HT-29 (cell line): ENCODE results near the gene MAP3K2. TPM values are rescaled to one million over a fixed set of nuclear protein-coding genes. Genes with fewer than 3 reads are reported as not detected.

Experiments
- DNase-seq: peaks from one replicate; pipeline ENCODE4 v3.0.0-alpha.2; 2015; ENCODE audit warnings: low spot score
- total RNA-seq: library from RNA; depleted of rRNA; stranded (reverse); fragments of >200 nt; shearing (Covaris generic); gene quantifications from 2 replicates; pipeline ENCODE4 v1.2.3, GENCODE V29; 2014

MAP3K2 gene
- total RNA-seq, 1 experiment from 2014 or later = 52.8 TPM

DNA sequence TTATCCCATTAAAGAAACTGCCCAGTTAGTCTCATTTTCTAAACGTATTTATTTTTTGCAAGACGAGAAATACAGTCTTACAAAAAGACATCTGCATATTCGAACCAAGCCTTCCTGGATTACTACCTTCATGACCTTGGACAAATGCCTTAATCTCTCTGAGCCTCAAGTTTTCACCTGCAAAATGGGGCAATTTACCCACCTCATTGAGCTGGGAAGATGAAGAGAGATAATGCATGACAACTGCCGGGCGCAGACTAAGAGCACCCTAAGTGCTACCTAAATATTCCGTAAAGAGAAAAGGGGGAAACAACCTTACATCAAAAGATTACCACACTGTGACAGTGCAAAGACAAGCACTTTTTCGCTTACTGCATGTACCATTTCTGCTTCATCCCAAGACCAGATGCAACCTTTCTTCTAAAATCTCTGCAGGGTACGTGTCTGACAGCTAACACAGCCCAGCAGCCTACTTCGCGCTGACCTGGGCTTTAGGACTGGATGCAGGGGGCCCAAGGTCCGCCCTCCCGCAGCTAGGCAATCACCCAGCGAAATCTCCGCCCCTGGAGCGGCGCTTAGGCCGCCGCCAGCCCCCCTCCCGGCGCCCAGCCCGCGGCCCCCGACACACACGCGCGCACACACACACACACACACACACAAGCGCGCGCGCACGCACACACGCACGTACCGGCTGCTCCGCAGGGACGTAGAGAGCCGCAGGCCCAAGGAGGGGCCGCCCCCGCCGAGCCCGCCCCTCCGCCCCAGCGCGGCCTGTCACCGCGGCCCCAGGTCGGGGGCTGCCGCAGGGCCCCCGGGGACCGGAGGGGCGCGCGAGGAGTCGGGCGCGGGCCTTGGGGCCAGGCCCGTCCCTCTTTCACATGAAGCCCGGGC is 766 bp downstream of the MAP3K2 start:
- peak; percentile 79 for DNase-seq

DNA sequence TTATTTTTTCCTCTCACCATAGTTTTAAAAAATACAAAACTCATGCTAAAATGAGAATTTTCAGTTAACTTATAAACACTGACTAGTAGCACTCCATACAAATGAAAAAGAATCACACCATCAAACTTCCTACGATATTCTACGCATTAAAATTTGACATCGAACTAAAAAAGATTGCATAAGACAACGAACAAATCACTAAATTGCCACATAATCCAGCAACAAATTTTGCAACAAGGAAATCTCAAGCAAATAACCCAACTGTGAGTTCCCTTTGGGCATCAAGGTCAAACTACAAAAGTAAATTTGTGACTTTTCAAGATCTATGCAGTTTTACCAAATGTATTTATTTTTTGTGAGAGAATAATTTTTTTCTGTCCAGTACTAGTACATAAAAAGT is 1.5 kb downstream of the MAP3K2 start:
- no peak for DNase-seq

DNA sequence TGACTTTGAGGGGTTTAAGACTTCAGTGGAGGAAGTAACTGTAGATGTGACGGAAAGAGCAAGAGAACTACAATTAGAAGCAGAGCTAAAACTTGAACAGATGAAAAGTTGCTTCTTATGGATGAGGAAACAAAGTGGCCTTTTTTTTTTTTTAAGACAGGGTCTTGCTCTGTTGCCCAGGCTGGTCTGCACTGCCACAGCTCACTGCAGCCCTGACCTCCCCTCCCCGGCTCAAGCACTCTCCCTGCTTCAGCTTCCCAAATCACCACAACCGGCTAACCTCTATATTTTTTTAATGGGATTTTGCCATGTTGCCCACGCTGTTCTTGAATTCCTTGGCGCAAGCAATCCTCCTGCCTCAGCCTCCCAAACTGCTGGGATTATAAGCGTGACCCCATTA is 3.2 kb downstream of the MAP3K2 start:
- DNase-seq = no peak

DNA sequence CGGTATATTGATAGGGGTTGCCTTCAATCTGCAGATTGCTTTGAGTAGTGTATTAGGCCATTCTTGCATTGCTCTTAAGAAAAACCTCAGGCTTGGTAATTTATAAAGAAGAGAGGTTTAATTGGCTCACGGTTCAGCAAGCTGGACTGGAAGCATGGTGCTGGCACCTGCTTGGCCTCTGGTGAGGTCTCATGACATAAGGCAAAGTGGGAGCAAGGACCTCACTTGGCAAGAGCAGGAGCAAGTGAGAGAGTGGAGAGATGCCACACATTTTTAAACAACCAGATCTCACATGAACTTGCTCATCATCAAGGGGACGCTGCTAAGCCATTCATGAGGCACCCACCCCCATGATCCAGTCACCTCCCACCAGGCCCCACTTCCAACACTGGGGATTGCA is 4.9 kb downstream of the MAP3K2 start:
- no peak for DNase-seq

DNA sequence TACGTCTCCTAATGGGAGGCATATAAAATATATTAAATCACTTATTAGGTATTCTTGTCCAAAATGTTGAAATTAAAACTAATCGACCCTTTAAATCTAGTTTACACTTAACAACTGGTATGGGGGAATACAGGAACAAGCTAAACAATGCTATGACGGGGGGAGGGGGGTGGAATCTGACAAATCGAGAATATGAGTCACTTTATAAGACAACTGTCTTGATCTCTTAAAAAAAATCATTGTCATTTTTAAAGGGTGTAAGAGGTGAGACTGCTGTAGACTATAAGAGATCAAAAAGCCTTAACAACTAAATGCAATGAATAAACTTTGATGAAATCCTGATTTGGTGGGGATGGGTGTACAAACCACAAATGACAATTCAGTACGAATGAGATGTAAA is 6.0 kb downstream of the MAP3K2 start:
- DNase-seq = no peak

DNA sequence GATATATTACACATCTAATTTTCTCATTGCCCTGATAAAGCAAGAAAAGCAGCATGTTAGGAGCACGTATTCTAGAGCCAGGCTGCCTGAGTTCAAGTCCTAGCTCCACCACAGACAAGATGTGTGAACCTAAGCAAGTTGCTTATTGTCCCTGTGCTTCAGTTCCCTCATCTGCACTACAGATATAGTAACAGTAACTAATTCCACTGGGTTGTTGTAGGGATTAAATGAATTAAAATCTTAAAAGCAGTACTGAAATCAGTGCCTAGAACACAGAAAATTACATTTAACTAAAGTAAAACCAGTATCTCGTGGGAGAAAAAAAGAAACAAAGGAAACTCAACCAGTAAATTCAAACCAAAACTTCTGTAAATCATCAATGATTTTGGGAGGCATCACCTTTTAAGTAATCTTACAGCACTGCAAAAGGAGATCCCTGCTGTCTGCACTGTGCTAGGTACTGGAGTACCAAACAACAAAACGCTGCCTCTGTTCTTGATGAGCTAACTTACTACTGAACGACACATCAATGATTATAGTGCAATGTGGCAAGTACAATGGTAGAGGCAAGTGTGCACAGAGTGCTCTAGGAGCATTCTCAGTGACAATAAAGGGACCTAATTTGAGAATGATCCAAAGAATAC is 7.9 kb downstream of the MAP3K2 start:
- no peak for DNase-seq

DNA sequence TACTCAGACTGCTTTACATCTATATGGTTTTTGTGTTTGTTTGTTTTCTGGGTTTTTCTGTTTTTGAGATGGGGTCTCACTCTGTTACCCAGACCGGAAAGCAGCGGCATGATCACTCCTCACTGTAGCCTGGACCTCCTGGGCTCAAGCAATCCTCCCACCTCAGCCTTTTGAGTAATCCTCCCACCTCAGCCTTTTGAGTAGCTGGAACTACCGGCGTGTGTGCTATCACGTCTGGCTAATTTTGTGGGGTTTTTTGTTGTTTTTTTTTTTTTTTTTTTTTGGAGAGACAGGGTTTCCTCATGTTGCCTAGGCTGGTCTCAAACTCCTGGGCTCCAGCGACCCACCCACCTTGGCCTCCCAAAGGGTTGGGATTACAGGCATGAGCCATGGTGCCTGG is 9.1 kb downstream of the MAP3K2 start:
- no peak for DNase-seq

DNA sequence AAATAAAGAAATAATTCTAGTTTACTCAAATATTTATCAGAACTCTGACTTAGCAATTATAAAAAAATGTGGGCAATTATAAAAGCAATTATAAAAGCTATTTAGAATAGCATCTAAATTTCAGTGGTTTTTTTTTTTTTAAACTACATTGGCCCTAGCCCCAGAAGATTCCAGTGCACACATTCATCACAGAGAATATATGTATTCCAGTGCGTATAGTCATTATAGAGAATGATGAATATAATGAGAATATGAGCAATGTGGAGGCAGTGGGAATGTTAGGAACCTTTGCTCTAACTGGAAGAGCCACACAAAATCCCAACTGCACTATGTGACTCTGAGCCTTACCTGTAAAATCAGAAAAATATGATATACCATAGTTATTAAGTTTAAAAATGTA is 10.5 kb downstream of the MAP3K2 start:
- DNase-seq = no peak

DNA sequence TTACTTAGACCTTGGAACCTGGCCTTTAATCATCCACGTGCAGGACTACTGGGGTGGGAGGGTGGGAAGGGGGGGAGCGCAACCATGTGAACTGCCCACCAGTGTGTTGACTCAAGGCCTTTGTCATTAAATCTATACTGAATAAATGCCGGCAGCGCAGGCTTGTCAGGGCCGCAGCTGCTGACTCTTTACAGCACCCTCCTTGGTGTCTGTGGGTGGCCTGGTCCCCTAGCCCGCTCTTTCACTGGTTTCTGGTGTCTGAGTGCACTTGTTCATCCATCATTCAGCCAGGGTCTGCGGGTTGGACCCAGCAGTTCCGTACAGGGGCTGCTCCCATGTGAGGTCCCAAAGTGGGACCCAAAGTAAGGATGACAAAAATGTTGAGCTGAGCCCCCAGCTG is 11.5 kb downstream of the MAP3K2 start:
- DNase-seq = no peak

DNA sequence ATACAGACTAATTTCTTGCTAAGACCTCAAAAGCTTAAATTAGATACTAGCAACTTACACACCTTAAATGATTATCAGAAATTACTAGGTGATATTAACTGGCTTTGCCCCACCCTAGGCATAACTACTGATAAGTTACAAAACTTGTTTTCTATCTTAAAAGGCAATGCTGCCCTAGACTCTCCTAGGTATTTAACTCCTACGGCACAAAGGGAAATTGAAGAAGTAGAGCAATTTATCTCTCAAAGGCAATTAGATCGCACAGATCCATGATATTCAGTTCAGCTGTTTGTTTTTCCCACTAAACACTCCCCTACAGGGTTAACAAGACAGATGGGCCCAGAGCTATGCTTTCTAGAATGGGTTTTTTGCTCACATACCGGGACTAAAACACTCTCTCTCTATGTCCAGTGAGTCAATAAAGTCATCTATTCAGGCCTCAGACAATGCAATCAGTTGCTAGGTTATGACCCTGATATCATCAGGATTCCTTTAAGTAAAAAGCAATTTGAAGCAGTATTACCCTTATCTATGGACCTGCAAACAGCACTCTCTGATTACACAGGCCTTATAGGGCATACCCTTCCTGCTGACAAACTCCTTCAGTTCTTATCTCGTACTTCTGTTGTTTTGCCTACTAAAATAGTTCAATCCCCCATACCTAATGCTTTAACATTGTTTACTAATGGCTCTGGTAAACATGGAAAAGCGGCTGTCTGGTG is 14.3 kb downstream of the MAP3K2 start:
- no peak for DNase-seq

DNA sequence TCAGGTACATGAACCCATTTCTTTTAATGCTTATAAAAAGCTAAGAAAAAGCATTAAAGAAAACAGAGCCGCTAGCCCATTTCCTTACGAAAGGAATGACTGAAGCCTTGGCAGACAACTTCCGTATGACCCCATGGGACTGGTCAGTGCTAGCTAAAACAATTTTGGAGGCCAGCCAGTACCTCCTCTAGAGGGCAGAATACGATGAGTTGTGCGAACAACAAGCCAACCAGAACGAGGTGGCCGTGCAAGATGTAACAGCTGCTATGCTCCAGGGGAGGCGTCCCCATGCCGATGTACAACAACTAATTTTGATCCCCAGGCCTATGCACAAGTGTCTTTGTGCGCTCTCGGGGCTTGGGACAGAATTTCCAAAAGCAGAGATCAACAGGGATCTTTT is 16.7 kb downstream of the MAP3K2 start:
- DNase-seq = peak; percentile 48

DNA sequence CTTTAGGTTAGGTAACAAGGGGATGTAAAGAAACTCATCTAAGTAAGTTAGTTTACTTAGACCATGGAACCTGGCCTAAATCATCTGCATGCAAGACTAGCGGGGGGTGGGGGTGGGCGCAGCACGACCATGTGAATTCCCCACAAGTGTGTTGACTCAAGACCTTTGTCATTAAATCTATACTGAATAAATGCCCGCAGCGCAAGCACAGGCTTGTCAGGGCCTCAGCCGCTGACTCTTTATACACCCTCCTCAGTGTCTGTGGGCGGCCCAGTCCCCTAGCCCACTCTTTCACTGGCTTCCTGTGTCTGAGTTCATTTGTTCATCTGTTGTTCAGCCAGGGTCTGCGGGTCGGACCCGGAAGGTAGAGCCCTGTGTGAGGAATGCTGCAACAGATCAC is 17.8 kb downstream of the MAP3K2 start:
- DNase-seq = no peak

DNA sequence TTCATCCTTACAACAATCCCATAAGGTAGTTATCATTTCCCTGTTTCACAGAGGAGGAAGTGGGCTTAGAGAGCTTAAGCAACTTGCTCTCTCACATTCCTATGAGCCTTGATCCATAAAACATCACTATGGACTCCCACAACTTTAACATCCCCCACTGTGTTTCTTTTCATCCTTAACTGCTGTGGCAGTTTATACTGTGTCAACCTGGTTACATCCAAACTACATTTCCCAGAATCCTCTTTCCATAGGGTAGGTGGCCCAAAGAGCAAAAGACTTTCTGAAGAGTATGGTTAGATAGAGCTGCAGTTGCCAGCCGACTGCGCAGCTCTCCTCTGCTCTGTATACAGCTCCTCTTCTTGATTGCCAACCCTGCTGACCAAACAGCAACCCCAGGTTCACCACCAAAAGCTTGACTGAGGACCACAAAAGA is 22.5 kb downstream of the MAP3K2 start:
- no peak for DNase-seq

DNA sequence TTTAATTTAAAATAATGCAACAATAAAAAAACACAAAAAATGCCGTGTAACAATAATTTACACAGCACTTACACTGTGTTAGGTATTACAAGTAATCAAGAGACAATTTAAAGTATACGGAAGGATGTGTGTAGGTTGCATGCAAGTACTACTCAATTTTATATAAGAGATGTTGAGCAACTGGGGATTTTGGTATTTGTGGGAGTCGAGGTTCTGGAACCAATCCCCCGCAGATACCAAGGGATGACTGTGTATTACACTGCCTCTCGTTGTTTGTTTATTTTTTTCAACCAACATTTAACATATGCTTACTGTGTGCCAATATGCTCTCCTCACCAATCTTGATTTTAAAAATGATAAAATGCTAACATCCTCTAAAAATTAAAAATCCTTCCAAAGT is 24.8 kb downstream of the MAP3K2 start:
- DNase-seq = no peak

DNA sequence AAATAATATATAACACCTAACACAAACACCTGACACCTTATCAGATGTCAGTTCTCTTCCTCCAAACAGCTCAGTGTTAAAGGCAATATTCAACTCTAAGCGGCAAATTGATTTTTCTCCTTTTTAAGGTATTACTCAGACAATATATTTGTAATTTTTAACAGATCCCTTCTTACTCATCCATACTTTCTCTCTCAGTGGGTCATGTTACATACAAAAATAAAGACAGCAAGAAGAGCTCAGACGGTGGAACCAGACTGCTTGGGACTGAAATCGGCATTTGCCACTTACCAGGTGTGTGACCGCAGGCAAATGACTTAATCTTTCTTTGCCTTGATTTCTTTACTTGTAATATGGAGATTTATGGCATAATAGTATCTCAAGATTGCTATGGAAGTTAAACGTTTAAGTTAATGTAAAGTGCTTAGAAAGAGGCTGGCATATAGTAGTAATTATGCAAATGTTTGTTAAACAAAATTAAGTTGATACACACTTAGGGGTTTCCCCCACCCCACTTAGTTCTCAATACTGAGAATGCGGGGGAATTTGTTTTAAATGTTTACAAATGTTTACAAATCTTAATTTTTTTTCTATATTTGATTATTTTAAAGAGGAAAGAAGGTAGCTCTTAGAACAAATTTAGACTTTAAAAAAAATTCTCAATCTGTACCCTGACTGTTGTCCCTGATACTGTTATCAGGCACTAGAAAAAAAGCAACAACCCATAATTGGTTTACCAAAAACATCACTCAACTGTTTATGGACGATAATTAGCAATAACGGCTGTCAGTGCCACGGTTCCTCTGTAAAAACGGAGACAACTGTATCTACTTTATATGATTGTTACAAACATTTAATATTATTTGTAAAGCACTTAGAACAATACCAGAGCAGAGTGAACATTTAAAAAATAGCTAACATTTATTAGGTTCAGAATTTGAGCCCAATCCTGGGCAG is 25.6 kb downstream of the MAP3K2 start:
- no peak for DNase-seq

DNA sequence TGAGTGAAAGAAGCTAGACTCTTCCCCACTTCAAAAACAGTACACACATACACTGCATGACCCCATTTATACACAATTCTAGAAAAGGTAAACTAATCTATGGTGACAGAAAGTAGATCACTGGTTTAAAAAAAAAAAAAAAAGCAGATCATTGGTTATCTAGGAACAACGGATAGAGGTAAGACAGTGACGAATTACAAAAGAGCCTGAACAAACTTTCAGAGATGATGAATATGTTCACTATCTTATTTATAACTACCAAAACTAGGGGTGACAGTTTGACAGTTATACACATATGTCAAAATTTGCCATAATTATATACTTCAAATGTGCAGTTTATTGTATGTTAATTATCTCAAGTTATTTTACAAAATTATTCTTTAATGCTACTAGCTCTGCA is 27.5 kb downstream of the MAP3K2 start:
- no peak for DNase-seq

DNA sequence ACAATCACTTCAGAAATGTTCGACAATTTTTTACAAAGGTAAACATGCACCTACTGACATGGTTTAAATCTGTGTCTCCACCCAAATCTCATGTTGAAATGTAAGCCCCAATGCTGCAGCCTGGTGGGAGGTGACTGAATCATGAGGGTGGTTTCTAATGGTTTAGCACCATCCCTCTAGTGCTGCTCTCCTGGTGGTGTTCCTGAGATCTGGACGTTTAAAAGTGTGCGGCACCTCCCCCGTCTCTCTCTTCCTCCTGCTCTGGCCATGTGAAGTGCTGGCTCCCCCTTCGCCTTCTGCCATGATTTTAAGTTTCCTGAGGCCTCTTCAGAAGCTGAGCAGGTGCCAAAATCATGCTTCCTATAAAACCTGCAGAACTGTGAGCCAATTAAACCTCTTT is 28.3 kb downstream of the MAP3K2 start:
- DNase-seq = no peak

DNA sequence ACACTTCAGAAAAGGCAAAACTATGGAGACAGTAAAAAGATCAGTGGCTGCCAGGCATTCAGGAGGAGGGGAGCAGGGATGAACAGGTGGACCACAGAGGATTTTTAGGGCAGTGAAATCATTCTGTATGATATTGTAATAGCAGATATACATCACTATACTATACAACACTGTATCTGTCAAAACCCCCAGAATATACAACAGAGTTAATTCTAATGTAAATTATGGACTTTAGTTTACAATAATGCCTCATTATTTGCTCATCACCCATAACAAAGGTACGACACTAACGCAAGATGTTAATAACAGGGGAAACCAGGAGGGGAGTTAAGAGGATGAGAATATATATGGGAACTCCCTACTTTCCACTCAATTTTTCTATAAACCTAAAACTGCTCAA is 28.8 kb downstream of the MAP3K2 start:
- no peak for DNase-seq

DNA sequence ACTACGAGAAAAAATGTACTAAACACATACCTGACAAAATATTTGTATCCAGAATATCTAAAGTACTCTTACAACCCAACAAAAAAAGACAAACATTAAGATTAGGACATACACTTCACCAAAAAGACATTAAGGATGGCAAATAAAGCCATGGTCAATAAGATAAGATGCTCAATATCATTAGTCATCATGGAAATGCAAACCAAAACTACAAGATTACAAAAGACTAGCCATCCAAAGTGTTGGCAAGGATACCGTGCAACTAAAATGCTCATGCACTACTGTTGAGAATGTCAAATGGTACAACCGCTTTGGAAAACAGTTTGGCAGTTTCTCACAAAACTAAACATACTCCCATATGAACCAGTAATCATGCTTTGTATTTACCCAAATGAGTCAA is 29.7 kb downstream of the MAP3K2 start:
- no peak for DNase-seq

DNA sequence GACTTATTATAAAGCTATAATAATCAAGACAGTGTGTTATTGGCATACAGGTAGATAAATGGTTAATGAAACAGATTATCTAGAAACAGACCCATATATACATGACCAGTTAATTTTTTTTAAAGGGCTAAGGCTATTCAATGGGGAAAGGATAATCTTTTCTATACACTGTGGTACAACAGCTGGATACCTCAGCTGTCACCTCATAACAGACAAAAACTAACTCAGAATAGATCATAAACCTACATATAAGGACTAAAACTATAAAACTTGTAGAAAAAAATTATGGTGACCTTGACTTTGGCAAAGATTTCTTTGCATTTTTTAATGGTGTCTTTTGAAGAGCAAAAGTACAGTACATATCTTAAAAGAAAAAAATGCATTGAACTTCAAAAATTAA is 30.2 kb downstream of the MAP3K2 start:
- no peak for DNase-seq

DNA sequence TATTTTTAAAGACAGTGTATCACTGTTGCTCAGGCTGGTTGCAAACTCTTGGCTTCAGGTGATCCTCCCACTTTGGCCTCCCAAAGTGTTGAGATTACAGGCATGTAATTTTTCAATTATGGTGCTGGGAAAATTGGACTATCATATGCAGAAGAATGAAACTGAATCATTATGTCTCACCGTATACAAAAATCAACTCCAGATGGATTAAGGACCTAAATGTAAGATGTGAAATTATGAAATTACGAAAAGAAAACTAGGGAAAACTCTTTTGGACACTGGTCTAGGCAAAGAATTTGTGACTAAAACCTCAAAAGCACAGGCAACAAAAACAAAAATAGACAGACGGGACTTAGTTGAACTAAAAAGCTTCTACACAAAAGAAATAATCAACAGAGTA is 31.2 kb downstream of the MAP3K2 start:
- no peak for DNase-seq
